GM15510 (cell line): ENCODE measurements around the gene MAP6.

Experiments used
- POLR2A ChIP-seq: IDR thresholded peaks from 3 replicates; pipeline ENCODE4 v1.6.1; 2011; ENCODE audit warnings: borderline replicate concordance; ENCODE audit not compliant: insufficient read length; ENCODE audit errors: extremely low read depth

MAP6 gene

GRCh38 chr11:75678620-75679259 lies 9.9 kb upstream of the MAP6 start:
- TF ChIP-seq POLR2A = no peak

- TF ChIP-seq POLR2A = no peak
Measured at GRCh38 chr11:75677909-75678308, 9.1 kb upstream of the MAP6 start.

- no peak for TF ChIP-seq POLR2A
Measured at GRCh38 chr11:75677275-75677674, 8.4 kb upstream of the MAP6 start.

GRCh38 chr11:75673977-75674582 lies 5.2 kb upstream of the MAP6 start:
- no peak for TF ChIP-seq POLR2A

- no peak for TF ChIP-seq POLR2A
Measured at GRCh38 chr11:75667831-75668450, 897 bp downstream of the MAP6 start.

GRCh38 chr11:75667255-75667830 lies 1.5 kb downstream of the MAP6 start:
- TF ChIP-seq POLR2A = no peak

GRCh38 chr11:75665990-75666389 lies 2.8 kb downstream of the MAP6 start:
- no peak for TF ChIP-seq POLR2A

GRCh38 chr11:75665126-75665525 lies 3.7 kb downstream of the MAP6 start:
- TF ChIP-seq POLR2A = no peak

- no peak for TF ChIP-seq POLR2A
Measured at GRCh38 chr11:75664389-75664788, 4.4 kb downstream of the MAP6 start.

GRCh38 chr11:75663808-75664207 lies 5.0 kb downstream of the MAP6 start:
- TF ChIP-seq POLR2A = no peak

GRCh38 chr11:75659836-75660235 lies 9.0 kb downstream of the MAP6 start:
- no peak for TF ChIP-seq POLR2A

- no peak for TF ChIP-seq POLR2A
Measured at GRCh38 chr11:75656044-75656727, 12.7 kb downstream of the MAP6 start.

GRCh38 chr11:75655605-75656004 lies 13.2 kb downstream of the MAP6 start:
- no peak for TF ChIP-seq POLR2A

- no peak for TF ChIP-seq POLR2A
Measured at GRCh38 chr11:75654314-75654713, 14.5 kb downstream of the MAP6 start.

- TF ChIP-seq POLR2A = no peak
Measured at GRCh38 chr11:75653532-75653931, 15.3 kb downstream of the MAP6 start.
